Tibial nerve (tissue), 4 donors: ENCODE data around the gene ANKRD50.

Source experiments
- CTCF ChIP-seq, 5 experiments: fragments of 200-600 bp in 3 of 5; fragments of 450-650 bp in 2 of 5; sonication (generic) in 3 of 5; IDR thresholded peaks; one replicate each; pipeline ENCODE4 v1.5.1; 2016 to 2019; ENCODE audit warnings: antibody characterized with exemption in 5 of 5, mild to moderate bottlenecking in 3 of 5, moderate library complexity in 2 of 5
- EP300 ChIP-seq, 2 donors: sonication (generic); formaldehyde crosslinking; IDR thresholded peaks; one replicate each; pipeline ENCODE4 v1.6.1; 2017; ENCODE audit warnings: antibody characterized with exemption in 2 of 2, mild to moderate bottlenecking in 1 of 2
- POLR2A ChIP-seq, 2 donors: fragments of 450-650 bp; IDR thresholded peaks; one replicate each; pipeline ENCODE4 v1.6.1; 2017; ENCODE audit warnings: antibody characterized with exemption in 2 of 2, mild to moderate bottlenecking in 2 of 2, moderate library complexity in 2 of 2

- no peak for TF ChIP-seq CTCF (IDR thresholded peaks at IDR 0.05)
- no peak for TF ChIP-seq POLR2A (IDR thresholded peaks at IDR 0.05)
- TF ChIP-seq EP300 (IDR thresholded peaks at IDR 0.05): no peak
These were observed 46.0 kb downstream of the ANKRD50 start for GRCh38 chr4:124666496-124666895.
